MCF 10A (cell line): Measurements from ENCODE around the gene ZNF33B. TPM values are rescaled to one million over a fixed set of nuclear protein-coding genes. Genes with fewer than 3 reads are reported as not detected.
"Not testable (repeated sequence)": the region's sequence is repeated elsewhere in the genome, so short reads cannot be mapped to it uniquely, and the experiment has no call there.

Experiments
- BruUV-seq: library from RNA; stranded (reverse); fragments of 400-500 nt; replicated peaks from 2 replicates; lab custom pipeline; 2021; lab: Mats Ljungman, UMichigan
- CTCF ChIA-PET: fragments of 300-600 bp; sonication (Branson Sonifier 250); formaldehyde crosslinking; extraction: SDS; loops from one replicate; lab custom pipeline; 2021; ENCODE audit warnings: antibody characterized with exemption, inconsistent platforms; lab: Yijun Ruan, JAX
- POLR2A ChIA-PET: fragments of 300-600, 350-650 bp; sonication (Branson Sonifier 250); formaldehyde crosslinking; extraction: SDS; loops from one replicate; lab custom pipeline; 2020; ENCODE audit warnings: antibody characterized with exemption, inconsistent platforms; lab: Yijun Ruan, JAX
- DNase-seq: peaks from one replicate; pipeline ENCODE4 v3.0.0-alpha.2; 2018; ENCODE audit not compliant: unreplicated experiment
- H3K27ac Mint-ChIP-seq: one replicate; pipeline ENCODE4 v1.8.0; 2022; ENCODE audit warnings: mild to moderate bottlenecking, low read depth, mixed read lengths; ENCODE audit not compliant: unreplicated experiment
- H3K27me3 Mint-ChIP-seq: one replicate; pipeline ENCODE4 v1.8.0; 2022; ENCODE audit warnings: mixed read lengths; ENCODE audit not compliant: insufficient read depth, unreplicated experiment
- H3K36me3 Mint-ChIP-seq: one replicate; pipeline ENCODE4 v1.8.0; 2022; ENCODE audit warnings: mild to moderate bottlenecking, moderate library complexity, mixed read lengths; ENCODE audit not compliant: insufficient read depth, unreplicated experiment
- H3K4me1 Mint-ChIP-seq: one replicate; pipeline ENCODE4 v1.8.0; 2022; ENCODE audit warnings: mixed read lengths; ENCODE audit not compliant: insufficient read depth, unreplicated experiment
- H3K4me3 Mint-ChIP-seq: one replicate; pipeline ENCODE4 v1.8.0; 2022; ENCODE audit warnings: mild to moderate bottlenecking, moderate library complexity, mixed read lengths; ENCODE audit not compliant: unreplicated experiment
- H3K9me3 Mint-ChIP-seq: one replicate; pipeline ENCODE4 v1.8.0; 2022; ENCODE audit warnings: mixed read lengths; ENCODE audit not compliant: unreplicated experiment
- CTCF ChIP-seq: fragments of 200-600 bp; IDR thresholded peaks from one replicate; pipeline ENCODE4 v1.8.0; 2022; ENCODE audit warnings: antibody characterized with exemption, mild to moderate bottlenecking; ENCODE audit not compliant: unreplicated experiment
- intact Hi-C: fragments of 100-400 bp; cut with micrococcal nuclease; formaldehyde crosslinking; loops from 2 replicates; pipeline ENCODE4 v1.14.1; 2022
- total RNA-seq: library from RNA; stranded (reverse); gene quantifications from 2 replicates; pipeline ENCODE4 v1.2.3, GENCODE V29; 2022

Gene ZNF33B
- total RNA-seq, 1 experiment from 2014 or later, result 18.7 TPM

GRCh38 chr10:42578019-42578418, 60.4 kb downstream of the ZNF33B start:
- Mint-ChIP-seq H3K27ac (no peak overlapping the region), H3K9me3 (peaks cover 10% of the 10 kb centered on the region), H3K36me3 (peaks cover 7% of the 10 kb centered on the region), H3K27me3 (no peaks in the 10 kb centered on the region), H3K4me3 (no peak overlapping the region), H3K4me1 (peaks cover 6% of the 10 kb centered on the region)
- BruUV-seq, result no TSS peak
- no peak for TF ChIP-seq CTCF
- DNase-seq, result no peak
- intact Hi-C loops, result no loop called here
- CTCF ChIA-PET, result no interaction called here
- POLR2A ChIA-PET, result no interaction called here

GRCh38 chr10:42576338-42576737, 62.0 kb downstream of the ZNF33B start:
- BruUV-seq, result no TSS peak
- ChIA-PET CTCF (no interaction called here), POLR2A (no interaction called here)
- H3K27ac Mint-ChIP-seq, result no peak overlapping the region
- peaks cover 6% of the 10 kb centered on the region for H3K4me1 Mint-ChIP-seq
- H3K27me3 Mint-ChIP-seq, result no peaks in the 10 kb centered on the region
- H3K36me3 Mint-ChIP-seq, result peaks cover 7% of the 10 kb centered on the region
- no peak overlapping the region for H3K4me3 Mint-ChIP-seq
- no peaks in the 10 kb centered on the region for H3K9me3 Mint-ChIP-seq
- intact Hi-C loops, result no loop called here
- DNase-seq, result no peak
- no peak for TF ChIP-seq CTCF

GRCh38 chr10:42574336-42574735, 64.0 kb downstream of the ZNF33B start:
- DNase-seq, result no peak
- Mint-ChIP-seq H3K4me1 (peaks cover 6% of the 10 kb centered on the region), H3K4me3 (no peak overlapping the region), H3K27ac (no peak overlapping the region), H3K27me3 (no peaks in the 10 kb centered on the region), H3K36me3 (peaks cover 7% of the 10 kb centered on the region), H3K9me3 (peaks cover 2% of the 10 kb centered on the region)
- no peak for TF ChIP-seq CTCF
- no TSS peak for BruUV-seq
- ChIA-PET CTCF (no interaction called here), POLR2A (no interaction called here)
- intact Hi-C loops, result no loop called here

- ChIA-PET POLR2A (no interaction called here), CTCF (no interaction called here)
- BruUV-seq, result no TSS peak
- H3K36me3 Mint-ChIP-seq, result peaks cover 6% of the 10 kb centered on the region
- no peak overlapping the region for H3K27ac Mint-ChIP-seq
- intact Hi-C loops, result no loop called here
- TF ChIP-seq CTCF, result no peak
- no peaks in the 10 kb centered on the region for H3K9me3 Mint-ChIP-seq
- H3K4me3 Mint-ChIP-seq, result no peak overlapping the region
- peaks cover 2% of the 10 kb centered on the region for H3K4me1 Mint-ChIP-seq
- no peaks in the 10 kb centered on the region for H3K27me3 Mint-ChIP-seq
- DNase-seq, result no peak
Observed at GRCh38 chr10:42556931-42557330, 81.4 kb downstream of the ZNF33B start.

GRCh38 chr10:42553576-42553975, 84.8 kb downstream of the ZNF33B start:
- H3K27me3 Mint-ChIP-seq, H3K9me3 Mint-ChIP-seq, CTCF ChIA-PET, BruUV-seq, DNase-seq: not testable (repeated sequence)
- Mint-ChIP-seq H3K4me1 (peaks cover 18% of the 10 kb centered on the region), H3K4me3 (peak overlapping the region; percentile 96), H3K36me3 (peaks cover 13% of the 10 kb centered on the region), H3K27ac (peak overlapping the region; percentile 93)
- intact Hi-C loops, result loop anchor here (5.0 kb wide), 1 partner anchor 229 kb away; the partner anchor contains the start of gene BMS1
- POLR2A ChIA-PET, result interaction anchor here (2.8 kb wide), 1 partner anchor 87 kb away, joined by 12 read pairs; no protein-coding TSS in a partner anchor
